Stimulated activated naive CD4-positive, alpha-beta T cell treated with Interleukin-2 at 50 U/mL for 16 hours (primary cell): Measurements from ENCODE around the gene PDXK.
A peak's percentile ranks its signal among the peaks of the same experiment; 100 is the strongest.
"Not testable (repeated sequence)": the region's sequence is repeated elsewhere in the genome, so short reads cannot be mapped to it uniquely, and the experiment has no call there.

Experiments
- DNase-seq: peaks from one replicate; lab custom pipeline; 2025; lab: John Stamatoyannopoulos, UW

PDXK gene

GRCh38 chr21:43718872-43719747 is at the start of gene PDXK:
TSS of gene PDXK (plus strand) at chr21:43719129. CDS start at chr21:43719295, 166 bp downstream.
- peak; percentile 72 for DNase-seq

- DNase-seq: no peak
Observed at GRCh38 chr21:43669828-43670605, 48.9 kb upstream of the PDXK start.

GRCh38 chr21:43675871-43676270 is 43.1 kb upstream of the PDXK start:
- DNase-seq: no peak

GRCh38 chr21:43676391-43676790 is 42.5 kb upstream of the PDXK start:
- DNase-seq: no peak

- DNase-seq: no peak
Observed at GRCh38 chr21:43679951-43680350, 39.0 kb upstream of the PDXK start.

- DNase-seq: not testable (repeated sequence)
Observed at GRCh38 chr21:43680421-43680820, 38.5 kb upstream of the PDXK start.

- no peak for DNase-seq
Observed at GRCh38 chr21:43681650-43682049, 37.3 kb upstream of the PDXK start.

GRCh38 chr21:43684424-43684823 is 34.5 kb upstream of the PDXK start:
- no peak for DNase-seq

GRCh38 chr21:43686811-43687565 is 31.9 kb upstream of the PDXK start:
- no peak for DNase-seq

GRCh38 chr21:43687566-43688399 is 31.1 kb upstream of the PDXK start:
- no peak for DNase-seq

GRCh38 chr21:43688906-43689305 is 30.0 kb upstream of the PDXK start:
- no peak for DNase-seq

GRCh38 chr21:43689556-43690337 is 29.2 kb upstream of the PDXK start:
- no peak for DNase-seq

GRCh38 chr21:43690346-43690745 is 28.6 kb upstream of the PDXK start:
- no peak for DNase-seq

GRCh38 chr21:43691086-43691795 is 27.7 kb upstream of the PDXK start:
- no peak for DNase-seq

- no peak for DNase-seq
Observed at GRCh38 chr21:43691801-43692200, 27.1 kb upstream of the PDXK start.

- DNase-seq: no peak
Observed at GRCh38 chr21:43692949-43693348, 26.0 kb upstream of the PDXK start.

GRCh38 chr21:43693981-43694380 is 24.9 kb upstream of the PDXK start:
- no peak for DNase-seq

- no peak for DNase-seq
Observed at GRCh38 chr21:43694437-43695079, 24.4 kb upstream of the PDXK start.

GRCh38 chr21:43696214-43696613 is 22.7 kb upstream of the PDXK start:
- DNase-seq: no peak
